IPS-11a (cell line): Measurements from ENCODE around the gene CELSR2.
"Not testable (repeated sequence)": the region's sequence is repeated elsewhere in the genome, so short reads cannot be mapped to it uniquely, and the experiment has no call there.

ENCODE experiments used
- H3K4me3 ChIP-seq: one replicate; pipeline ENCODE4 v1.5.1; 2013; ENCODE audit warnings: low read depth, low read length, control low read depth

Gene CELSR2

GRCh38 chr1:109277434-109278204, 28.3 kb downstream of the CELSR2 start:
- no peak overlapping the region for H3K4me3 ChIP-seq

GRCh38 chr1:109279615-109280278, 30.4 kb downstream of the CELSR2 start:
- no peak overlapping the region for H3K4me3 ChIP-seq

- no peak overlapping the region for H3K4me3 ChIP-seq
These were observed 31.5 kb downstream of the CELSR2 start for GRCh38 chr1:109280862-109281261.

- peak overlapping the region; percentile 86 for H3K4me3 ChIP-seq
These were observed 32.5 kb downstream of the CELSR2 start for GRCh38 chr1:109281680-109282496.

GRCh38 chr1:109282497-109282951, 33.2 kb downstream of the CELSR2 start:
- peak overlapping the region; percentile 86 for H3K4me3 ChIP-seq

- peak within 1 kb of the TSS; percentile 86 for H3K4me3 ChIP-seq
These were observed 33.8 kb downstream of the CELSR2 start, which contains the start of gene PSRC1 for GRCh38 chr1:109282952-109283747. Gene PSRC1 (minus strand): TSS chr1:109283145.

- peak overlapping the region; percentile 86 for H3K4me3 ChIP-seq
These were observed 34.6 kb downstream of the CELSR2 start for GRCh38 chr1:109283748-109284600.

- not testable (repeated sequence) for H3K4me3 ChIP-seq
These were observed 37.4 kb downstream of the CELSR2 start for GRCh38 chr1:109286762-109287161.

GRCh38 chr1:109290137-109290536, 40.8 kb downstream of the CELSR2 start:
- H3K4me3 ChIP-seq = no peak overlapping the region

- H3K4me3 ChIP-seq = no peak overlapping the region
These were observed 41.7 kb downstream of the CELSR2 start for GRCh38 chr1:109290998-109291397.

- no peak overlapping the region for H3K4me3 ChIP-seq
These were observed 43.0 kb downstream of the CELSR2 start for GRCh38 chr1:109292364-109292763.

GRCh38 chr1:109293026-109293425, 43.7 kb downstream of the CELSR2 start:
- no peak overlapping the region for H3K4me3 ChIP-seq

- no peak overlapping the region for H3K4me3 ChIP-seq
These were observed 45.1 kb downstream of the CELSR2 start for GRCh38 chr1:109294481-109294880.

- no peak overlapping the region for H3K4me3 ChIP-seq
These were observed 46.5 kb downstream of the CELSR2 start for GRCh38 chr1:109295712-109296415.

GRCh38 chr1:109296782-109297181, 47.4 kb downstream of the CELSR2 start:
- no peak overlapping the region for H3K4me3 ChIP-seq

GRCh38 chr1:109298666-109299557, 49.6 kb downstream of the CELSR2 start:
- no peak overlapping the region for H3K4me3 ChIP-seq

GRCh38 chr1:109299558-109300343, 50.4 kb downstream of the CELSR2 start:
- H3K4me3 ChIP-seq = no peak overlapping the region
